Esophagus muscularis mucosa (tissue), 4 donors: ENCODE data around the gene ZDHHC13. TPM values are rescaled to one million over a fixed set of nuclear protein-coding genes. Genes with fewer than 3 reads are reported as not detected.

Experiments
- DNase-seq: peaks from one replicate; pipeline ENCODE4 v3.0.0-alpha.2; 2017; ENCODE audit errors: extremely low spot score
- H3K27ac ChIP-seq, 4 donors: fragments of 200-600 bp; sonication (generic); replicated peaks in 1 of 4; 1 replicate in 3 of 4; 2 replicates in 1 of 4; pipeline ENCODE4 v1.5.1; 2016 to 2019; ENCODE audit warnings: mild to moderate bottlenecking in 1 of 4
- H3K27me3 ChIP-seq, 4 donors: fragments of 200-600 bp; sonication (generic); one replicate each; pipeline versions ENCODE4 v1.5.1 to v1.6.0; 2016 to 2019
- H3K36me3 ChIP-seq, 4 donors: fragments of 200-600 bp; sonication (generic); one replicate each; pipeline ENCODE4 v1.5.1; 2016 to 2019
- H3K4me1 ChIP-seq, 4 donors: fragments of 200-600 bp; sonication (generic); one replicate each; pipeline ENCODE4 v1.5.1; 2016 to 2019
- H3K4me3 ChIP-seq, 4 donors: fragments of 200-600 bp; sonication (generic); 1 replicate in 2 of 4; 2 replicates in 2 of 4; pipeline ENCODE4 v1.5.1; 2016 to 2019; ENCODE audit warnings: mild to moderate bottlenecking in 4 of 4, moderate library complexity in 1 of 4
- H3K9me3 ChIP-seq, 4 donors: fragments of 200-600 bp; sonication (generic); 1 replicate in 3 of 4; 2 replicates in 1 of 4; pipeline ENCODE4 v1.5.1; 2016 to 2019
- EP300 ChIP-seq: sonication (generic); formaldehyde crosslinking; IDR thresholded peaks from one replicate; pipeline ENCODE4 v1.6.1; 2017; ENCODE audit warnings: antibody characterized with exemption
- POLR2A ChIP-seq: fragments of 450-650 bp; IDR thresholded peaks from one replicate; pipeline ENCODE4 v1.6.1; 2017; ENCODE audit warnings: antibody characterized with exemption, moderate library complexity, mild to moderate bottlenecking, low read depth
- POLR2AphosphoS5 ChIP-seq, 2 donors: sonication (generic); formaldehyde crosslinking; IDR thresholded peaks; one replicate each; pipeline ENCODE4 v1.6.1; 2017; ENCODE audit warnings: antibody characterized with exemption in 2 of 2
- WGBS: methylation state at CpG from one replicate; pipeline ENCODE4 v1.1.5; 2018; 5-methylcytosine and 5-hydroxymethylcytosine counted together
- intact Hi-C: fragments of 100-400 bp; cut with DNase I; formaldehyde crosslinking; loops from one replicate; pipeline ENCODE4 v1.15.1; 2023
- total RNA-seq, 4 donors: library from RNA; depleted of rRNA; stranded (reverse); fragments of >200 nt; gene quantifications; one replicate each; pipeline versions ENCODE4 v1.1.0 to v1.2.1, GENCODE V29; 2016
- TF ChIP-seq, protein P1 (sequence below), 3 experiments: fragments of 200-600 bp in 2 of 3; fragments of 450-650 bp in 1 of 3; sonication (generic) in 2 of 3; IDR thresholded peaks; one replicate each; pipeline ENCODE4 v1.5.1; 2017 to 2019; ENCODE audit warnings: antibody characterized with exemption in 3 of 3, mild to moderate bottlenecking in 2 of 3, moderate library complexity in 1 of 3

ZDHHC13 gene
- total RNA-seq, 4 donors from 2014 or later: 4.1 to 5.5 (median 4.9) TPM

- H3K36me3 ChIP-seq: peaks cover 13 to 38% (median 21%) of the 10 kb centered on the region in 4 donors
- 73% methylated on average over 1 of the region's 1 CpG for WGBS
Measured at GRCh38 chr11:19163617-19164016, 46.6 kb downstream of the ZDHHC13 start.

GRCh38 chr11:19164230-19164855, 47.4 kb downstream of the ZDHHC13 start:
- Histone ChIP-seq H3K27me3 (no peaks in the 10 kb centered on the region), H3K4me1 (no peaks in the 10 kb centered on the region), H3K36me3 (peaks cover 13 to 32% (median 21%) of the 10 kb centered on the region in 4 donors), H3K9me3 (no peaks in the 10 kb centered on the region), H3K4me3 (no peak overlapping the region), H3K27ac (no peak overlapping the region)
- 77% methylated on average over 4 of the region's 4 CpGs for whole genome bisulfite sequencing
- no peak for TF ChIP-seq POLR2A
- TF ChIP-seq, protein P1, sequence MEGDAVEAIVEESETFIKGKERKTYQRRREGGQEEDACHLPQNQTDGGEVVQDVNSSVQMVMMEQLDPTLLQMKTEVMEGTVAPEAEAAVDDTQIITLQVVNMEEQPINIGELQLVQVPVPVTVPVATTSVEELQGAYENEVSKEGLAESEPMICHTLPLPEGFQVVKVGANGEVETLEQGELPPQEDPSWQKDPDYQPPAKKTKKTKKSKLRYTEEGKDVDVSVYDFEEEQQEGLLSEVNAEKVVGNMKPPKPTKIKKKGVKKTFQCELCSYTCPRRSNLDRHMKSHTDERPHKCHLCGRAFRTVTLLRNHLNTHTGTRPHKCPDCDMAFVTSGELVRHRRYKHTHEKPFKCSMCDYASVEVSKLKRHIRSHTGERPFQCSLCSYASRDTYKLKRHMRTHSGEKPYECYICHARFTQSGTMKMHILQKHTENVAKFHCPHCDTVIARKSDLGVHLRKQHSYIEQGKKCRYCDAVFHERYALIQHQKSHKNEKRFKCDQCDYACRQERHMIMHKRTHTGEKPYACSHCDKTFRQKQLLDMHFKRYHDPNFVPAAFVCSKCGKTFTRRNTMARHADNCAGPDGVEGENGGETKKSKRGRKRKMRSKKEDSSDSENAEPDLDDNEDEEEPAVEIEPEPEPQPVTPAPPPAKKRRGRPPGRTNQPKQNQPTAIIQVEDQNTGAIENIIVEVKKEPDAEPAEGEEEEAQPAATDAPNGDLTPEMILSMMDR (IDR thresholded peaks at IDR 0.05): no peak
- TF ChIP-seq EP300: no peak
- no peak for TF ChIP-seq POLR2AphosphoS5 (IDR thresholded peaks at IDR 0.05)
- DNase-seq: no peak
- intact Hi-C loops: no loop called here

More at GRCh38 chr11:19163617-19164016, 46.6 kb downstream of the ZDHHC13 start:
- Histone ChIP-seq H3K4me1 (no peaks in the 10 kb centered on the region), H3K27ac (no peak overlapping the region), H3K27me3 (no peaks in the 10 kb centered on the region), H3K4me3 (no peak overlapping the region), H3K9me3 (no peaks in the 10 kb centered on the region)
- no peak for DNase-seq
- TF ChIP-seq, protein P1 (IDR thresholded peaks at IDR 0.05): no peak
- TF ChIP-seq POLR2A: no peak
- TF ChIP-seq EP300: no peak
- TF ChIP-seq POLR2AphosphoS5 (IDR thresholded peaks at IDR 0.05): no peak
- intact Hi-C loops: no loop called here

- intact Hi-C loops: no loop called here
- 82% methylated on average over 2 of the region's 2 CpGs for WGBS
Measured at GRCh38 chr11:19164881-19165280, 47.9 kb downstream of the ZDHHC13 start.

DNA sequence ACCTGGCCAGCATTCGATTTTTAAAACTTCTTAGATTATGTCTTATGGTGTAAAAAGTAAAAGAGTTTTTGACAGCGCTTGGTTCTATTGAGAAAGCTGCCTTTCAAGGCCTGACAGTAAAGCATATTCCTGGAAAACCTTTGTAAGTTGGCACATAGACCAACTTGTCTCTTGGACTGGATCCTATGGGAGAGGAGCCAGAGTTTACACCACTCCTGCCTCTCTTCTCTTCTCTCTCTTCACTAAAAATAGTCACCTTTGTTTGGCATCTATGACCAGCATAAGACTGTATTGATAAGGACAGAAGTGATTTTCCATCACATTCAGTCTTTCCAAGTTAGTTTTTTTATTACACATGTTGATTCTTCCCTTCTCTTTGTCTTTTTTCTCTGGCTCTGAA, 51.1 kb downstream of the ZDHHC13 start:
- no peak for DNase-seq
- peaks cover 20 to 52% (median 24%) of the 10 kb centered on the region in 4 donors for H3K36me3 ChIP-seq
- TF ChIP-seq EP300: no peak
- no peak for TF ChIP-seq POLR2AphosphoS5 (IDR thresholded peaks at IDR 0.05)
- TF ChIP-seq, protein P1 (IDR thresholded peaks at IDR 0.05): no peak
- TF ChIP-seq POLR2A: no peak
- H3K4me1 ChIP-seq: no peaks in the 10 kb centered on the region
- no peaks in the 10 kb centered on the region for H3K27me3 ChIP-seq
- WGBS: 98% methylated on average over 2 of the region's 2 CpGs
- no peaks in the 10 kb centered on the region for H3K9me3 ChIP-seq
- H3K27ac ChIP-seq: no peak overlapping the region
- intact Hi-C loops: no loop called here
- no peak overlapping the region for H3K4me3 ChIP-seq

More at GRCh38 chr11:19164881-19165280, 47.9 kb downstream of the ZDHHC13 start:
- no peaks in the 10 kb centered on the region for H3K4me1 ChIP-seq
- H3K27me3 ChIP-seq: no peaks in the 10 kb centered on the region
- DNase-seq: no peak
- H3K27ac ChIP-seq: no peak overlapping the region
- peaks cover 13 to 32% (median 20%) of the 10 kb centered on the region in 4 donors for H3K36me3 ChIP-seq
- no peaks in the 10 kb centered on the region for H3K9me3 ChIP-seq
- H3K4me3 ChIP-seq: no peak overlapping the region
- TF ChIP-seq, protein P1 (IDR thresholded peaks at IDR 0.05): no peak
- TF ChIP-seq EP300 (no peak), POLR2A (no peak), POLR2AphosphoS5 (IDR thresholded peaks at IDR 0.05) (no peak)
